GM12878 (cell line): ENCODE results near the gene ARRB2. TPM values are rescaled to one million over a fixed set of nuclear protein-coding genes. Genes with fewer than 3 reads are reported as not detected.

Source experiments
- ATAC-seq: fragments of 200-7000 bp; cut with Tn5 transposase; 3 replicates; pipeline ENCODE4 v1.9.1; 2020; ENCODE audit warnings: mild to moderate bottlenecking, moderate library complexity
- BruUV-seq: library from RNA; stranded (reverse); fragments of 400-500 nt; replicated peaks from 2 replicates; lab custom pipeline; 2021; lab: Mats Ljungman, UMichigan
- CTCF ChIA-PET: fragments of 300-600 bp; sonication (Branson Sonifier 250); formaldehyde crosslinking; extraction: SDS; loops from one replicate; lab custom pipeline; 2021; ENCODE audit warnings: inconsistent platforms; lab: Yijun Ruan, JAX
- POLR2A ChIA-PET: fragments of 350-600 bp; formaldehyde crosslinking; extraction: SDS; loops from one replicate; lab custom pipeline; 2021; ENCODE audit warnings: inconsistent platforms; lab: Charles Lee
- RAD21 ChIA-PET: fragments of 300-600 bp; sonication (Branson Sonifier 250); formaldehyde crosslinking; loops from one replicate; lab custom pipeline; 2023; ENCODE audit warnings: antibody characterized with exemption; ENCODE audit not compliant: unreplicated experiment; lab: Charles Lee
- SMC1A ChIA-PET: fragments of 300-600 bp; sonication (Branson Sonifier 250); formaldehyde crosslinking; loops from one replicate; lab custom pipeline; 2023; ENCODE audit not compliant: unreplicated experiment, uncharacterized antibody; lab: Charles Lee
- DNase-seq: peaks from one replicate; pipeline ENCODE4 v3.0.0-alpha.2; 2011; ENCODE audit warnings: low read depth, low spot score
- FAIRE-seq: peaks from 3 replicates; lab custom pipeline; 2011; peaks lifted over from hg19 to GRCh38; lab: Jason Lieb, UNC
- H2AFZ ChIP-seq: 2 replicates; pipeline ENCODE4 v1.6.0; 2011; ENCODE audit warnings: low read depth, low read length, control low read depth; ENCODE audit not compliant: control insufficient read depth
- H3K27ac ChIP-seq: 2 replicates; pipeline ENCODE4 v1.5.1; 2011; ENCODE audit warnings: control low read depth; ENCODE audit not compliant: control insufficient read depth, insufficient read depth
- H3K27me3 ChIP-seq, 2 experiments: replicated peaks in 1 of 2; 2 replicates each; pipeline versions ENCODE4 v1.6.0 to v1.6.1; 2011; ENCODE audit warnings: low read length in 1 of 2; ENCODE audit not compliant: control insufficient read depth in 2 of 2, insufficient read depth in 2 of 2
- H3K36me3 ChIP-seq, 2 experiments: 2 replicates each; pipeline ENCODE4 v1.5.1; 2011; ENCODE audit warnings: low read length in 1 of 2; ENCODE audit not compliant: control insufficient read depth in 2 of 2, insufficient read depth in 2 of 2
- H3K4me1 ChIP-seq: 2 replicates; pipeline ENCODE4 v1.6.1; 2011; ENCODE audit warnings: mild to moderate bottlenecking, low read length, moderate library complexity, mixed read lengths; ENCODE audit not compliant: control insufficient read depth, insufficient read depth
- H3K4me2 ChIP-seq: 2 replicates; pipeline ENCODE4 v1.6.0; 2011; ENCODE audit warnings: control low read depth; ENCODE audit not compliant: control insufficient read depth, insufficient read depth
- H3K4me3 ChIP-seq: fragments of 200-600 bp; sonication (generic); 2 replicates; pipeline ENCODE4 v1.5.1; 2016
- H3K79me2 ChIP-seq: 2 replicates; pipeline ENCODE4 v1.6.0; 2011; ENCODE audit warnings: low read length; ENCODE audit not compliant: control insufficient read depth, insufficient read depth
- H3K9ac ChIP-seq: 2 replicates; pipeline ENCODE4 v1.8.0; 2011; ENCODE audit warnings: low read length, control low read depth, mixed read lengths; ENCODE audit not compliant: control insufficient read depth, insufficient read depth
- H3K9me3 ChIP-seq: replicated peaks from 3 replicates; pipeline ENCODE4 v1.5.1; 2011; ENCODE audit warnings: mild to moderate bottlenecking, low read length; ENCODE audit not compliant: control insufficient read depth, insufficient read depth
- H4K20me1 ChIP-seq: 2 replicates; pipeline ENCODE4 v1.6.0; 2011; ENCODE audit not compliant: control insufficient read depth, insufficient read depth
- CEBPB ChIP-seq, 2 experiments: fragments of 150-350 bp in 1 of 2; IDR thresholded peaks; 2 replicates each; pipeline ENCODE4 v1.6.1; 2012 to 2014; ENCODE audit warnings: low read depth in 2 of 2, low read length in 2 of 2, borderline replicate concordance in 1 of 2, inconsistent platforms in 1 of 2
- CREM ChIP-seq: IDR thresholded peaks from 2 replicates; pipeline ENCODE4 v1.6.1; 2014; ENCODE audit warnings: antibody characterized with exemption, low read depth
- EED ChIP-seq: sonication (generic); IDR thresholded peaks from 2 replicates; pipeline ENCODE4 v1.6.1; 2016; ENCODE audit warnings: antibody characterized with exemption, low read depth
- ETV6 ChIP-seq, 2 experiments: fragments of 450-650 bp in 1 of 2; IDR thresholded peaks in 1 of 2; conservative IDR thresholded peaks in 1 of 2; 2 replicates each; pipeline ENCODE4 v1.6.1; 2014; ENCODE audit warnings: antibody characterized with exemption in 1 of 2, borderline replicate concordance in 1 of 2, low read depth in 1 of 2, mild to moderate bottlenecking in 1 of 2, moderate library complexity in 1 of 2
- FOXK2 ChIP-seq: fragments of 450-650 bp; IDR thresholded peaks from 2 replicates; pipeline ENCODE4 v1.6.1; 2017; ENCODE audit warnings: mild to moderate bottlenecking, moderate library complexity
- IKZF2 ChIP-seq, 2 experiments: fragments of 450-650 bp; IDR thresholded peaks; 2 replicates each; pipeline ENCODE4 v1.6.1; 2017; ENCODE audit warnings: mild to moderate bottlenecking in 2 of 2, moderate library complexity in 2 of 2
- MEF2A ChIP-seq: IDR thresholded peaks from 2 replicates; pipeline ENCODE4 v1.6.1; 2011; ENCODE audit warnings: low read depth, mild to moderate bottlenecking, low read length, moderate library complexity; ENCODE audit not compliant: insufficient read depth
- POLR2A ChIP-seq: IDR thresholded peaks from 2 replicates; pipeline ENCODE4 v1.6.1; 2011; ENCODE audit warnings: low read depth, mild to moderate bottlenecking, low read length
- RBBP5 ChIP-seq: fragments of 200-600 bp; sonication (generic); conservative IDR thresholded peaks from 2 replicates; pipeline ENCODE4 v1.6.1; 2016
- RUNX3 ChIP-seq: IDR thresholded peaks from 2 replicates; pipeline ENCODE4 v1.6.1; 2012; ENCODE audit warnings: low read length, inconsistent platforms
- ZNF622 ChIP-seq: fragments of 450-650 bp; IDR thresholded peaks from 2 replicates; pipeline ENCODE4 v1.6.1; 2017; ENCODE audit warnings: mild to moderate bottlenecking, inconsistent platforms
- WGBS: methylation state at CpG from one replicate; pipeline ENCODE4 v1.1.6; 2016; ENCODE audit warnings: low lambda C conversion rate; ENCODE audit not compliant: insufficient replicate concordance, insufficient coverage; ENCODE audit errors: missing lambda C conversion rate; 5-methylcytosine and 5-hydroxymethylcytosine counted together
- in situ Hi-C: fragments of 300-500 bp; cut with MboI; formaldehyde crosslinking; loops from 9 replicates; pipeline ENCODE4 v1.14.3; 2018; ENCODE audit warnings: mixed read lengths
- intact Hi-C: fragments of 100-400 bp; cut with micrococcal nuclease; formaldehyde crosslinking; loops from one replicate; pipeline ENCODE4 v1.14.2; 2022; ENCODE audit not compliant: unreplicated experiment
- polyA plus RNA-seq, 11 experiments: library from polyadenylated mRNA; depleted of rRNA in 4 of 11; unstranded in 6 of 11; stranded (reverse) in 5 of 11; fragments of >200 nt; fragmentation: Nextera tagmentation in 4 of 11; fragmentation: Illumina TruSeq in 1 of 11; extraction: Ambion mirVana in 4 of 11; extraction: Trizol in 1 of 11; gene quantifications; 1 replicate in 1 of 11; 2 replicates in 10 of 11; pipeline versions ENCODE4 v1.2.1 to v1.2.3, GENCODE V29; 2011 to 2016; ENCODE audit warnings: inconsistent platforms in 2 of 11, missing spikeins in 2 of 11, low read depth in 1 of 11
- total RNA-seq, 4 experiments: library from RNA; depleted of rRNA in 3 of 4; stranded (reverse); fragments of >200 nt in 3 of 4; fragmentation: Illumina TruSeq in 1 of 4; extraction: Trizol in 1 of 4; gene quantifications; 2 replicates each; pipeline versions ENCODE4 v1.2.1 to v1.2.3, GENCODE V29; 2013 to 2021
- TF ChIP-seq, protein P1 (sequence below): fragments of 450-650 bp; IDR thresholded peaks from 2 replicates; pipeline ENCODE4 v1.6.1; 2016; ENCODE audit warnings: mild to moderate bottlenecking
- TF ChIP-seq, protein P2 (sequence below): IDR thresholded peaks from 2 replicates; pipeline ENCODE4 v1.6.1; 2012; ENCODE audit warnings: low read depth, low read length, improper control_type of control experiment

ARRB2 gene
- total and polyA plus RNA-seq, 10 of the 15 experiments (the other 5 are each of a cell fraction or from before 2014, with no cell fraction given): 6.5 to 75.2 (median 43.1) TPM

DNA sequence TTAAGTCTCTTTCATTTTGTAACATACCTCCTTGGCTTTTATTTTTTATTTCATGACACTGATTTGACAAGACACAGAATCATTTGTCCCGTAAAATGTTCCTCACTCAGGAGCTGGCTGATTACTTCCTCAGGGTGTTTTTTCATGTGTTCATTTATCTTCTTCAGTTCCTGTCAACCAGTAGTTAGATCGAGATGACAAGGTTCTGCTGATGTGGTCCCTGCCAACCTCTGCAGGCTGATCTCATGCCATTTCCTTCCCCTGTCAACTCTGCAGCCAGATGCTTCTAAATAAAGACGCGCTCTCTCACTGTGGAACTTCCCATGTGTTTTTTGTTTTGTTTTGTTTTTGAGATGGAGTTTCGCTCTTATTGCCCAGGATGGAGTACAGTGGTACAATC, 37.4 kb downstream of the ARRB2 start:
- 0 out of 4 replicates have a peak, but pooled peaks have one; percentile 22 to 26 for TF ChIP-seq IKZF2 (IDR thresholded peaks at IDR 0.05)
- peak; percentile 48; the same call in 1 of the 2 replicates for TF ChIP-seq EED
- no peak for TF ChIP-seq FOXK2
- TF ChIP-seq ETV6 (conservative IDR thresholded peaks at IDR 0.05 in 1 of 2, IDR thresholded peaks at IDR 0.05 in 1 of 2; ENCODE audit: borderline replicate concordance in 1 of 2, low read depth in 1 of 2): peak in 1 of 2 experiments; percentile 70; a peak in 1 of 4 replicates
- 0 out of 2 replicates have a peak, but pooled peaks have one; percentile 21 for TF ChIP-seq MEF2A
- TF ChIP-seq POLR2A: no peak
- TF ChIP-seq CREM: peak; percentile 27; the same call in 1 of the 2 replicates
- TF ChIP-seq, protein P1, sequence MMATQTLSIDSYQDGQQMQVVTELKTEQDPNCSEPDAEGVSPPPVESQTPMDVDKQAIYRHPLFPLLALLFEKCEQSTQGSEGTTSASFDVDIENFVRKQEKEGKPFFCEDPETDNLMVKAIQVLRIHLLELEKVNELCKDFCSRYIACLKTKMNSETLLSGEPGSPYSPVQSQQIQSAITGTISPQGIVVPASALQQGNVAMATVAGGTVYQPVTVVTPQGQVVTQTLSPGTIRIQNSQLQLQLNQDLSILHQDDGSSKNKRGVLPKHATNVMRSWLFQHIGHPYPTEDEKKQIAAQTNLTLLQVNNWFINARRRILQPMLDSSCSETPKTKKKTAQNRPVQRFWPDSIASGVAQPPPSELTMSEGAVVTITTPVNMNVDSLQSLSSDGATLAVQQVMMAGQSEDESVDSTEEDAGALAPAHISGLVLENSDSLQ: peak; percentile 64
- TF ChIP-seq, protein P2, sequence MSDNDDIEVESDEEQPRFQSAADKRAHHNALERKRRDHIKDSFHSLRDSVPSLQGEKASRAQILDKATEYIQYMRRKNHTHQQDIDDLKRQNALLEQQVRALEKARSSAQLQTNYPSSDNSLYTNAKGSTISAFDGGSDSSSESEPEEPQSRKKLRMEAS: no peak
- TF ChIP-seq RUNX3: peak; percentile 19; the same call in 1 of the 2 replicates
- no peak for TF ChIP-seq ZNF622
- no peak for TF ChIP-seq RBBP5
- TF ChIP-seq CEBPB (IDR thresholded peaks at IDR 0.05; ENCODE audit: borderline replicate concordance in 1 of 2, low read depth in 2 of 2, low read length in 2 of 2): no peak
- ChIA-PET SMC1A (no interaction called here), RAD21 (no interaction called here), CTCF (interaction anchor here (0.6 to 1.4 kb wide), 2 partner anchors 17 to 111 kb away, joined by 3 to 5 read pairs; partner anchors contain the start of gene MED11), POLR2A (interaction anchor here (1.3 kb wide), 1 partner anchor 42 kb away, joined by 3 read pairs; no protein-coding TSS in a partner anchor)
- in situ Hi-C loops: no loop called here
- Histone ChIP-seq H3K27me3 (no peaks in the 10 kb centered on the region), H3K4me3 (no peak overlapping the region), H3K36me3 (no peaks in the 10 kb centered on the region), H3K27ac (no peak overlapping the region), H3K4me1 (peaks cover 4% of the 10 kb centered on the region; the same call in 1 of the 2 replicates), H3K9ac (no peak overlapping the region), H3K9me3 (no peaks in the 10 kb centered on the region), H4K20me1 (no peaks in the 10 kb centered on the region), H3K79me2 (no peaks in the 10 kb centered on the region), H2AFZ (no peak overlapping the region), H3K4me2 (peak overlapping the region; percentile 39)
- peak; percentile 64 for ATAC-seq
- BruUV-seq: no TSS peak
- 4% methylated on average over 5 of the region's 5 CpGs for WGBS
- intact Hi-C loops: no loop called here
- no peak for FAIRE-seq
- no peak for DNase-seq
